K562 (cell line): ENCODE data around the gene POLR2M. TPM values are rescaled to one million over a fixed set of nuclear protein-coding genes. Genes with fewer than 3 reads are reported as not detected.
A peak's percentile ranks its signal among the peaks of the same experiment; 100 is the strongest.

Experiments used
- ATAC-seq: fragments of 200-7000 bp; cut with Tn5 transposase; 3 replicates; pipeline ENCODE4 v1.9.1; 2020; ENCODE audit warnings: moderate library complexity
- BruUV-seq: library from RNA; stranded (reverse); fragments of 400-500 nt; replicated peaks from 2 replicates; lab custom pipeline; 2021; lab: Mats Ljungman, UMichigan
- CTCF ChIA-PET: fragments of 300-600 bp; formaldehyde crosslinking; extraction: SDS; loops from one replicate; lab custom pipeline; 2021; ENCODE audit warnings: low intra/inter-chr PET ratio; lab: Yijun Ruan, JAX
- POLR2A ChIA-PET: fragments of 300-600, 350-650 bp; sonication (Branson Sonifier 250); formaldehyde crosslinking; extraction: SDS; loops from one replicate; lab custom pipeline; 2021; ENCODE audit warnings: antibody characterized with exemption, inconsistent platforms; lab: Yijun Ruan, JAX
- DNase-seq, 4 experiments: peaks; one replicate each; pipeline versions ENCODE4 v3.0.0 to v3.0.0-alpha.2; 2011 to 2018; ENCODE audit warnings: low spot score in 3 of 4, mixed read lengths in 3 of 4; ENCODE audit errors: extremely low read depth in 1 of 4
- FAIRE-seq: peaks from 2 replicates; lab custom pipeline; 2011; peaks lifted over from hg19 to GRCh38; lab: Jason Lieb, UNC
- H2AFZ ChIP-seq: 2 replicates; pipeline ENCODE4 v1.6.0; 2011; ENCODE audit warnings: low read depth, low read length, control low read depth, inconsistent platforms
- H3K27ac ChIP-seq: fragments of 200-600 bp; 3 replicates; pipeline ENCODE4 v1.8.0; 2011; ENCODE audit warnings: low read depth, mild to moderate bottlenecking, control low read depth, inconsistent platforms, low read length, moderate library complexity, mixed read lengths; ENCODE audit errors: extremely low read depth
- H3K27me3 ChIP-seq, 2 experiments: fragments of 300-600 bp in 1 of 2; 2 replicates in 1 of 2; 3 replicates in 1 of 2; pipeline versions ENCODE4 v1.6.0 to v1.8.0; 2011; ENCODE audit warnings: inconsistent platforms in 2 of 2, low read length in 2 of 2, mild to moderate bottlenecking in 1 of 2, mixed read lengths in 1 of 2, moderate library complexity in 1 of 2; ENCODE audit not compliant: control insufficient read depth in 2 of 2, insufficient read depth in 2 of 2
- H3K36me3 ChIP-seq: fragments of 300-600 bp; 3 replicates; pipeline ENCODE4 v1.8.0; 2011; ENCODE audit warnings: mild to moderate bottlenecking, low read length, inconsistent platforms; ENCODE audit not compliant: control insufficient read depth, insufficient read depth
- H3K4me1 ChIP-seq, 2 experiments: fragments of 200-600 bp in 1 of 2; replicated peaks in 1 of 2; 2 replicates in 1 of 2; 3 replicates in 1 of 2; pipeline versions ENCODE4 v1.5.1 to v1.8.0; 2011; ENCODE audit warnings: inconsistent platforms in 2 of 2, low read length in 2 of 2, mild to moderate bottlenecking in 1 of 2, mixed read lengths in 1 of 2, moderate library complexity in 1 of 2; ENCODE audit not compliant: control insufficient read depth in 2 of 2, insufficient read depth in 2 of 2
- H3K4me2 ChIP-seq: 2 replicates; pipeline ENCODE4 v1.6.1; 2011; ENCODE audit warnings: low read length, control low read depth, inconsistent platforms, mixed read lengths; ENCODE audit not compliant: insufficient read depth
- H3K4me3 ChIP-seq: fragments of 200-600 bp; sonication (generic), shearing (Covaris generic); 2 replicates; pipeline ENCODE4 v1.5.1; 2016; ENCODE audit warnings: control low read depth, inconsistent platforms
- H3K79me2 ChIP-seq: fragments of 200-600 bp; 3 replicates; pipeline ENCODE4 v1.8.0; 2011; ENCODE audit warnings: low read length, inconsistent platforms; ENCODE audit not compliant: control insufficient read depth, insufficient read depth
- H3K9ac ChIP-seq, 2 experiments: 2 replicates each; pipeline versions ENCODE4 v1.6.0 to v1.6.1; 2011; ENCODE audit warnings: low read depth in 2 of 2, low read length in 2 of 2, control low read depth in 1 of 2, inconsistent platforms in 1 of 2, mild to moderate bottlenecking in 1 of 2, mixed read lengths in 1 of 2; ENCODE audit not compliant: insufficient read depth in 1 of 2
- H3K9me1 ChIP-seq: one replicate; pipeline ENCODE4 v1.6.0; 2011; ENCODE audit warnings: inconsistent platforms, mild to moderate bottlenecking, low read length, moderate library complexity; ENCODE audit not compliant: control insufficient read depth, insufficient read depth
- H3K9me3 ChIP-seq: replicated peaks from 2 replicates; pipeline ENCODE4 v1.5.1; 2011; ENCODE audit warnings: low read depth, low read length, inconsistent platforms; ENCODE audit not compliant: control insufficient read depth, insufficient read depth
- H4K20me1 ChIP-seq: replicated peaks from 2 replicates; pipeline ENCODE4 v1.6.1; 2011; ENCODE audit warnings: low read length, inconsistent platforms, mixed read lengths; ENCODE audit not compliant: control insufficient read depth, insufficient read depth
- DDX20 ChIP-seq: fragments of 450-650 bp; IDR thresholded peaks from 2 replicates; pipeline ENCODE4 v1.6.1; 2016; ENCODE audit warnings: missing genetic modification characterization, low read depth, mild to moderate bottlenecking, missing compliant biosample characterization, moderate library complexity
- ILK ChIP-seq: fragments of 450-650 bp; IDR thresholded peaks from 2 replicates; pipeline ENCODE4 v1.6.1; 2016; ENCODE audit warnings: missing genetic modification characterization, low read depth, mild to moderate bottlenecking, missing compliant biosample characterization, moderate library complexity, borderline replicate concordance
- PRPF4 ChIP-seq: fragments of 200-400 bp; formaldehyde crosslinking; IDR thresholded peaks from one replicate; pipeline ENCODE4 v1.6.1; 2017; ENCODE audit warnings: low read length, low read depth, mild to moderate bottlenecking; ENCODE audit not compliant: insufficient read depth, poor library complexity, severe bottlenecking
- PTBP1 ChIP-seq: fragments of 200-400 bp; formaldehyde crosslinking; IDR thresholded peaks from 2 replicates; pipeline ENCODE4 v1.6.1; 2017; ENCODE audit warnings: low read depth, low read length
- RNF2 ChIP-seq: sonication (generic); IDR thresholded peaks from 2 replicates; pipeline ENCODE4 v1.6.1; 2016
- TBP ChIP-seq: optimal IDR thresholded peaks from 2 replicates; pipeline ENCODE3; 2011; ENCODE audit warnings: low read depth, low read length, improper control_type of control experiment
- TGIF2 ChIP-seq: sonication (generic); formaldehyde crosslinking; IDR thresholded peaks from 2 replicates; pipeline ENCODE4 v1.8.1; 2022; ENCODE audit warnings: mild to moderate bottlenecking, missing genetic modification reagents, moderate library complexity
- ZNF41 ChIP-seq: fragments of 250-450 bp; sonication (Bioruptor Pico); conservative IDR thresholded peaks from 2 replicates; pipeline ENCODE4 v1.4.0; 2020; ENCODE audit warnings: mild to moderate bottlenecking
- ZNF589 ChIP-seq: fragments of 200-800 bp; sonication (Bioruptor generic); IDR thresholded peaks from 2 replicates; pipeline ENCODE4 v1.6.1; 2016; ENCODE audit warnings: low read depth, missing genetic modification characterization, missing compliant biosample characterization
- ZNF830 ChIP-seq: fragments of 250-450 bp; sonication (Bioruptor Pico); IDR thresholded peaks from 2 replicates; pipeline ENCODE4 v1.5.0; 2021; ENCODE audit warnings: mild to moderate bottlenecking
- WGBS: fragments of 100-300 bp; shearing (Covaris generic); methylation state at CpG from one replicate; pipeline ENCODE4 v1.1.6; 2016; ENCODE audit warnings: low coverage, mixed read lengths; ENCODE audit not compliant: insufficient coverage; ENCODE audit errors: missing lambda C conversion rate; 5-methylcytosine and 5-hydroxymethylcytosine counted together
- in situ Hi-C: fragments of 300-500 bp; cut with MboI; formaldehyde crosslinking; loops from 4 replicates; pipeline ENCODE4 v1.15.0; 2018; ENCODE audit warnings: inconsistent platforms, mixed read lengths
- intact Hi-C: fragments of 100-400 bp; cut with micrococcal nuclease; formaldehyde crosslinking; loops from 2 replicates; pipeline ENCODE4 v1.14.2; 2022
- polyA plus RNA-seq, 8 experiments: library from polyadenylated mRNA; depleted of rRNA in 4 of 8; stranded (reverse) in 5 of 8; unstranded in 3 of 8; fragments of >200 nt; fragmentation: Nextera tagmentation in 2 of 8; fragmentation: Illumina TruSeq in 1 of 8; extraction: Ambion mirVana in 2 of 8; extraction: Trizol in 1 of 8; gene quantifications; 2 replicates each; pipeline versions ENCODE4 v1.2.1 to v1.2.3, GENCODE V29; 2011 to 2014; ENCODE audit warnings: inconsistent platforms in 1 of 8, missing spikeins in 1 of 8
- total RNA-seq, 7 experiments: library from RNA; depleted of rRNA in 6 of 7; stranded (reverse); fragments of >200 nt in 6 of 7; fragmentation: Illumina TruSeq in 2 of 7; extraction: Trizol in 2 of 7; gene quantifications; 2 replicates each; pipeline versions ENCODE4 v1.2.1 to v1.2.3, GENCODE V29; 2011 to 2021; ENCODE audit warnings: low replicate concordance in 1 of 7
- TF ChIP-seq, protein P1 (sequence below), 2 experiments: fragments of 200-800 bp in 1 of 2; sonication (Bioruptor generic) in 1 of 2; sonication (generic) in 1 of 2; formaldehyde crosslinking in 1 of 2; IDR thresholded peaks in 1 of 2; conservative IDR thresholded peaks in 1 of 2; 2 replicates each; pipeline versions ENCODE4 v1.5.0 to v1.6.1; 2016 to 2020; ENCODE audit warnings: missing compliant biosample characterization in 1 of 2, missing genetic modification characterization in 1 of 2, missing genetic modification reagents in 1 of 2
- TF ChIP-seq, protein P2 (sequence below): sonication (generic); formaldehyde crosslinking; IDR thresholded peaks from 2 replicates; pipeline ENCODE4 v1.8.1; 2022; ENCODE audit warnings: missing genetic modification reagents
- TF ChIP-seq, protein P3 (sequence below): fragments of 450-650 bp; IDR thresholded peaks from 2 replicates; pipeline ENCODE4 v1.6.1; 2018; ENCODE audit not compliant: partially characterized antibody
- TF ChIP-seq, protein P4 (sequence below): fragments of 450-650 bp; IDR thresholded peaks from 2 replicates; pipeline ENCODE4 v1.6.1; 2016; ENCODE audit warnings: low read depth, mild to moderate bottlenecking, moderate library complexity

Gene POLR2M
- total and polyA plus RNA-seq, 9 of the 15 experiments (the other 6 are each of a cell fraction or from before 2014, with no cell fraction given) = 9.2 to 1,050 (median 43.0) TPM

DNA sequence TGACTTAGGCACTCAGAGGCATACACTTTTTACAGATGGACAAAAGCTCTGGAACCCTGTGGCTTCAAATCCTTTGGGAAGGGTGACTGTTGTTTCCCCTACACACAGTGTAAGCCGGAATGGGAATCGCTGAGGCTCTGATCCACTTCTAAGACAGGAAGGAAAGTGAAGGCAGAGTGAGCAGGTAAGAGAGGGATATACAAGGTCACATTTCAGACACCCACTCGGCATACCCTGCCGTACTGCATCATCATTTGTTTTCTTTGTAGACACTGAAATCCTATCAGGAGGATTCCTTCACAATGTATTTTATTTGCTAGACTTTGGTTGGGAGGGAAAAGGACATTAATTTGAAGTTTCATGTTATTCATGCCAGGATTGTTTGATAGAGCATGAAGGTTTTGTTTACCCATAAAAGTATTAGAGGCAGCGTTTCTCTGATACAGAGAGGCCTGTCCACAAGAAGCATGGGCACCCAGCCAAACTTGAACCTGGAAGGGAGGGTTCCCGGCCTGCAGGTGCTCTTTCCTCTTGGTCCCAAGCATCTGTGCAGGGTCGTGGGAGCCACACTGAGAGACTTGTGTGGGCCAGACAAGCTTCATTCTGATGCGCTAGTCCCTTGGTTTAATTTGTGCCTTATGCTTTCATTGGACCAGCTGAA lies 21.9 kb upstream of the POLR2M start:
- 4% methylated on average over 8 of the region's 8 CpGs for WGBS
- no peak for DNase-seq
- Histone ChIP-seq H3K36me3 (no peaks in the 10 kb centered on the region), H3K4me3 (no peak overlapping the region), H3K9ac (no peak overlapping the region), H3K79me2 (no peaks in the 10 kb centered on the region), H3K4me1 (no peaks in the 10 kb centered on the region), H2AFZ (no peak overlapping the region), H4K20me1 (no peaks in the 10 kb centered on the region), H3K9me1 (no peaks in the 10 kb centered on the region), H3K4me2 (no peak overlapping the region), H3K27me3 (peaks cover 27 to 28% of the 10 kb centered on the region in 2 experiments), H3K27ac (no peak overlapping the region), H3K9me3 (no peaks in the 10 kb centered on the region)
- no peak for ATAC-seq
- no TSS peak for BruUV-seq
- intact Hi-C loops = no loop called here
- in situ Hi-C loops = no loop called here
- FAIRE-seq = peak; percentile 37
- POLR2A ChIA-PET = no interaction called here
- CTCF ChIA-PET = no interaction called here
- no peak for TF ChIP-seq TBP
- no peak for TF ChIP-seq DDX20 (tag)
- no peak for TF ChIP-seq TGIF2 (CRISPR knock-in tag)
- no peak for TF ChIP-seq PRPF4
- no peak for TF ChIP-seq ILK (tag)
- TF ChIP-seq, protein P1, sequence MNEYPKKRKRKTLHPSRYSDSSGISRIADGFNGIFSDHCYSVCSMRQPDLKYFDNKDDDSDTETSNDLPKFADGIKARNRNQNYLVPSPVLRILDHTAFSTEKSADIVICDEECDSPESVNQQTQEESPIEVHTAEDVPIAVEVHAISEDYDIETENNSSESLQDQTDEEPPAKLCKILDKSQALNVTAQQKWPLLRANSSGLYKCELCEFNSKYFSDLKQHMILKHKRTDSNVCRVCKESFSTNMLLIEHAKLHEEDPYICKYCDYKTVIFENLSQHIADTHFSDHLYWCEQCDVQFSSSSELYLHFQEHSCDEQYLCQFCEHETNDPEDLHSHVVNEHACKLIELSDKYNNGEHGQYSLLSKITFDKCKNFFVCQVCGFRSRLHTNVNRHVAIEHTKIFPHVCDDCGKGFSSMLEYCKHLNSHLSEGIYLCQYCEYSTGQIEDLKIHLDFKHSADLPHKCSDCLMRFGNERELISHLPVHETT (CRISPR knock-in tag; conservative IDR thresholded peaks at IDR 0.05 in 1 of 2, IDR thresholded peaks at IDR 0.05 in 1 of 2) = no peak
- TF ChIP-seq PTBP1 = no peak
- TF ChIP-seq, protein P2, sequence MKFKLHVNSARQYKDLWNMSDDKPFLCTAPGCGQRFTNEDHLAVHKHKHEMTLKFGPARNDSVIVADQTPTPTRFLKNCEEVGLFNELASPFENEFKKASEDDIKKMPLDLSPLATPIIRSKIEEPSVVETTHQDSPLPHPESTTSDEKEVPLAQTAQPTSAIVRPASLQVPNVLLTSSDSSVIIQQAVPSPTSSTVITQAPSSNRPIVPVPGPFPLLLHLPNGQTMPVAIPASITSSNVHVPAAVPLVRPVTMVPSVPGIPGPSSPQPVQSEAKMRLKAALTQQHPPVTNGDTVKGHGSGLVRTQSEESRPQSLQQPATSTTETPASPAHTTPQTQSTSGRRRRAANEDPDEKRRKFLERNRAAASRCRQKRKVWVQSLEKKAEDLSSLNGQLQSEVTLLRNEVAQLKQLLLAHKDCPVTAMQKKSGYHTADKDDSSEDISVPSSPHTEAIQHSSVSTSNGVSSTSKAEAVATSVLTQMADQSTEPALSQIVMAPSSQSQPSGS (CRISPR knock-in tag) = no peak
- TF ChIP-seq ZNF830 (CRISPR knock-in tag) = no peak
- TF ChIP-seq, protein P3, sequence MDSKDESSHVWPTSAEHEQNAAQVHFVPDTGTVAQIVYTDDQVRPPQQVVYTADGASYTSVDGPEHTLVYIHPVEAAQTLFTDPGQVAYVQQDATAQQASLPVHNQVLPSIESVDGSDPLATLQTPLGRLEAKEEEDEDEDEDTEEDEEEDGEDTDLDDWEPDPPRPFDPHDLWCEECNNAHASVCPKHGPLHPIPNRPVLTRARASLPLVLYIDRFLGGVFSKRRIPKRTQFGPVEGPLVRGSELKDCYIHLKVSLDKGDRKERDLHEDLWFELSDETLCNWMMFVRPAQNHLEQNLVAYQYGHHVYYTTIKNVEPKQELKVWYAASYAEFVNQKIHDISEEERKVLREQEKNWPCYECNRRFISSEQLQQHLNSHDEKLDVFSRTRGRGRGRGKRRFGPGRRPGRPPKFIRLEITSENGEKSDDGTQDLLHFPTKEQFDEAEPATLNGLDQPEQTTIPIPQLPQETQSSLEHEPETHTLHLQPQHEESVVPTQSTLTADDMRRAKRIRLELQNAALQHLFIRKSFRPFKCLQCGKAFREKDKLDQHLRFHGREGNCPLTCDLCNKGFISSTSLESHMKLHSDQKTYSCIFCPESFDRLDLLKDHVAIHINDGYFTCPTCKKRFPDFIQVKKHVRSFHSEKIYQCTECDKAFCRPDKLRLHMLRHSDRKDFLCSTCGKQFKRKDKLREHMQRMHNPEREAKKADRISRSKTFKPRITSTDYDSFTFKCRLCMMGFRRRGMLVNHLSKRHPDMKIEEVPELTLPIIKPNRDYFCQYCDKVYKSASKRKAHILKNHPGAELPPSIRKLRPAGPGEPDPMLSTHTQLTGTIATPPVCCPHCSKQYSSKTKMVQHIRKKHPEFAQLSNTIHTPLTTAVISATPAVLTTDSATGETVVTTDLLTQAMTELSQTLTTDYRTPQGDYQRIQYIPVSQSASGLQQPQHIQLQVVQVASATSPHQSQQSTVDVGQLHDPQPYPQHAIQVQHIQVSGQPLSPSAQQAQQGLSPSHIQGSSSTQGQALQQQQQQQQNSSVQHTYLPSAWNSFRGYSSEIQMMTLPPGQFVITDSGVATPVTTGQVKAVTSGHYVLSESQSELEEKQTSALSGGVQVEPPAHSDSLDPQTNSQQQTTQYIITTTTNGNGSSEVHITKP = no peak
- TF ChIP-seq ZNF41 = no peak
- TF ChIP-seq, protein P4, sequence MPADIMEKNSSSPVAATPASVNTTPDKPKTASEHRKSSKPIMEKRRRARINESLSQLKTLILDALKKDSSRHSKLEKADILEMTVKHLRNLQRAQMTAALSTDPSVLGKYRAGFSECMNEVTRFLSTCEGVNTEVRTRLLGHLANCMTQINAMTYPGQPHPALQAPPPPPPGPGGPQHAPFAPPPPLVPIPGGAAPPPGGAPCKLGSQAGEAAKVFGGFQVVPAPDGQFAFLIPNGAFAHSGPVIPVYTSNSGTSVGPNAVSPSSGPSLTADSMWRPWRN = no peak
- TF ChIP-seq ZNF589 (CRISPR knock-in tag) = no peak
- TF ChIP-seq RNF2 = no peak
